ENCODE results near the gene MAD1L1.
"Not testable (repeated sequence)": the region's sequence is repeated elsewhere in the genome, so short reads cannot be mapped to it uniquely, and the experiment has no call there.

Gene MAD1L1

DNA sequence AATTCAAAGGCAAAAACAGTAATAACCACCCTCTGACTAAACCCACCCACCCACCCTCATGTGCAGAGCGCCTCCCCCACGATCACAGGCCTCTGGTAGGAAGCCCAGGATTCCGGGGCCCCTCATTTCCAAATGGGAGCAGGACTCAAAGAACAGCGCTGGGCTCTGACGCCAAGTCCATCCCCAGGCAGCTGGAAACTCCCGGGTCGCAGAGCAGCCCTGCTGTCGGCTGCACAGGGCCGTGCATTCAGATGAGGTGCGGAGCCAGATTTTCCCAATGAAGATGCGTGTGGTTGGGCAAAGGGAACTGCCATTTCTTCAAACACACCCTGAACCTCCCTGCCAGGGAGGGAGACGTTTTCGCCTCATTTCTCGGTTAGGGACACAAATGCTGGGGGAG, 152.3 kb downstream of the MAD1L1 start:
- no peak for DNase-seq

DNA sequence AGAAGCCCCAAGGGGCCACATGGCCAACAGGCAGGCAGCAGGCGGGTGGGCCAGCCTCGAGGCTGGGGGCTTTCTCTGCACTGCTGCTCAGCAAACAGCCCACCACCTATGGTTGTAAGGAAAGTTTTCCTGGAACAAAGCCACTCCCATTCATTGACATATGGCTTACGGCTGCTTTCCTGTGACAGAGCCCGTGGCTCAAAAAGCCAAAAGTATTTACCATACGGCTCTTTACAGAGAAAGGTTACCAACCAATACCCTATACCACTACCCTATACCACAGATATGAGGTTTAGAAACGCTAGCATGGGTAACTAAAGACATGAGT, 152.7 kb downstream of the MAD1L1 start:
- DNase-seq, result no peak

DNA sequence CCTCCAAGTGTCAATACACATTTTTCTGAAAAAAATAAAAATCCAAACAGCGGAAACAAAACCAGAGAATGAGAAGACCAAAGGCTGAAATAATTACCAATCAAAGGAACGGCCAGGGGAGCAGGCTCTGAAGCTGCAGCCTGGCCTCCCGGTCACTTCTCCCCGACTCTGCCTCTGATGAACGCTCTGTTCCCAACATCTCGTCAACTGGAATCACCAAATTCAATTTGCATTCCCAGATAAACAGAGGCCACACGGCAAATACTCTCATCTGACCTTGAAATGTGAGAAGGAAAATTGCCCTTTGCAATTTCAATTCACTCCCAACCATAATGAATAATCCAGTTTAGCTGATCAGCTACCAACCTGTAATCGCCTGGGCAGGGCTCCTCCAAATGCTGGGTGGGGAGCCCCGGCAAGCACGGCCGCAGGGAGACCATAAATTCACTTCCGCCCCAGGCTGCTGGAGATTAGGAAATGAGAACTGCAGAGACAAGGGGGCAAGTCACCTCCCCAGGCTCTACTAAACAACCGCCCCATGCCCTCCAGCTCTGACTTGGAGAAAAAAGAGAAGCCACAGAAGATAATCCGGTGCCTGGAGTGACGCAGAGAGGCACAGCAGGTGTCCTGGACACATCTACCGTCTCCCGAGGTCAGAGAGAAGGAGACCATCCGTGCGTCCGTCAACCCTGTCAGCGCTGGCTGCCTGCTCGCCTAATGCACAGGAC, 153.2 kb downstream of the MAD1L1 start:
- DNase-seq, result no peak

DNA sequence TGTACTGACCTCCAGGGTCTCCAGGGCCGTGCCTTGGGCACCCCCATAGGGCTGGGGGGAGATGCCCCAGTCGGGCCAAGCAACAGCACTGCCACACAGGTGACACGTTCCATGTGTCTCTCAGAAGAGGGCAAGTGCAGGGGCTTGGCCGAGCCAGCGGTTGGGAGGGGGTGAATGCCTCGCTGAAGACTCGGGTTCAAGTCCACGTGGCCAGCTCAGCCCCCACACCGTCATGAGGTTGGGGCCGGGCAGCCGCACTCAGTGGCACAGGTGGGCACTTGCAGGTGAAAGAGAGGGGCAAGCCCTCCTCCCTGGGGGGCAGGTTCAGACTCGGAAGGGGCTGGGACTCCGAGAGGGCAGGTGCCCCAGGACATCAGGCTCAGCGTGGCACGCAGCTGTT, 153.8 kb downstream of the MAD1L1 start:
- DNase-seq, result no peak

DNA sequence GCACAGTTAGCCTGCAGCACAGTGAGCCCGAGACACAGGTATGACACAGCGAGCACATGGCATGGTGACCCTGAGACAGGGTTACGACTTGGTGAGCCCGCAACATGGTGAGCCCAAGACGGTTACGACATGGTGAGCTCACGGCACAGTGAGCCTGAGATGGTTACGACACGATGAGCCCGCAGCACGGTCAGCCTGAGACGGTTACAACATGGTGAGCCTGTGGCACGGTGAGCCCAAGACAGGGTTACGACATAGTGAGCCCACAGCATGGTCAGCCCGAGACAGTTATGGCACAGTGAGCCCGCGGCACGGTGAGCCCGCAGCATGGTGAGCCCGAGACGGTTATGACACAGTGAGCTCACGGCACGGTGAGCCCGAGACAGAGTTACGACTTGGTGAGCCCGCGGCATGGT, 156.1 kb downstream of the MAD1L1 start:
- DNase-seq, result no peak

DNA sequence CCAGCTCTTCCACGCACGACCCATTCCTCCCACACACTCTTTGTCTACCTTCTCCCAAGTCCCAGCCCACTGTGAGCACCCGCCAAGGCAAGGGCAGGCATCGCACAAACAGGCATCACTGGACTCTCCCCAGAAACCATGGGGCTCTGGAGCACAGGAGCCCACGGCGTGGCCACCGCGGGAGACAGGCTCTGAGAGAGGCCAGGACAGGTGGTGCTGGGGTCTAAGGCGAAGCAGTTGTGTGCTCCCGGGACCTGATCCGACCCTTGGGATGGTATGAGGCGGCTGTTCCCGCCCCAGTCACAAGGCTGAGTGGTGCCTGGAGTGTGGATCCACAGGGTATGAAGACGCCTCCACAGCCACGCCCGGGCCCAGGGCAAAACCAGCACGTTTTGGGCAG, 156.9 kb downstream of the MAD1L1 start:
- DNase-seq, result no peak

DNA sequence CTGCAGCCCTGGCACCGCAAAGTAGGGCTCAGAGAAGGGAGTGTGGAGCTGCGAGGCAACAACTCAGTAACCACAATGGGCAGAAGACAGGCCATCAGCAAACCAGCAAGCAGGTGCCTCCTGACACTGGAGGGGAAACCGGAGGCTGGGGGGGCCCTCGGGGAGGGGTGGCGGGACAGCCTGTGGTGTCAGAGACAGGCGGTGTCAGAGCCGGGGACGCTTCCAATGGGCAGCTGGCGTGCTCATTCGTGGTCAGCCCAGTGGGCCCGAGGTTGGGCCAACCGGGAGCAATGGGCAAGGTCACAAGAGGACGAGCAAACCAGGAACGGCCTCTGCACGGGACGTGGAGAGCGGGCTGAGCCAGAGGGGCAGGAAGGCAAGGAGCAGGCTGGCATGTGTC, 158.1 kb downstream of the MAD1L1 start:
- DNase-seq, result no peak

DNA sequence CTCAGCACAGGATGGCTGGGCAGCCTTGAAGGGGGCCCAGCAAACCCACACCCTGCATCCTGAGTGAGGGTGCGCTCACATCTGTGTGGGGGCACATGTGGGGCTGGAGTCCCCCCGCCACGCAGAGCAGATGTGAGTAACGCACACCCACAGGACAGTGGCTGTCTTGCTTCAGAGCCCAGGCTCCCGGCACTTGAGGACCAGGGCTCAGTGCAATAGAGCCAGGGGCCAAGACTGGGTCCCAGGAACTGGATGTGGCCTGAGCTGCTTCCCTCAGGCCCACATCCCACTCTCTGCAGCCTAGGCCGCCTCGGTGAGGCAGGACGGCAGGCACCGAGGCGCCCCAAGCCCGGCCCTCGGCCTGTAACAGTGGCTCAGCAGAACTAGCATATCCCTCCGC, 159.9 kb downstream of the MAD1L1 start:
- no peak for DNase-seq

DNA sequence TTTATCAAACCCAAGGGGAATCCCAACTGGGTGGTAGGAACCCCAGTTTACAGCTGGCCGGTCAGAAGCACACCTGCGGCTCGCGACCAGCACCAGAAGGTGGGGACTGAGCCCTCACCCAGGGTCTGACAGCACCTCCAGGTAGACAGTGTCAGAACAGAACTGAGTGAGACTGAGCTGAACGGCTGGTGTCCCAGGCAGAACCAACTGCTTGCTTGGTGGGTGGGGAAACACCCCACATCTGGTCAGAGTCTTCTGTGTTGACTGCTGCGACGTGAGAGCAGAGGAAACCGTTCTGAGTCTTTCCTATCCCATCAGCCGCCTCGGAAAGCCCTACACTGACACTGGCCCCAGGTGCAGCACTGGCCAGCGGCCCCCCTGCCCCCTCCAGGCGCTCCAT, 160.7 kb downstream of the MAD1L1 start:
- no peak for DNase-seq

DNA sequence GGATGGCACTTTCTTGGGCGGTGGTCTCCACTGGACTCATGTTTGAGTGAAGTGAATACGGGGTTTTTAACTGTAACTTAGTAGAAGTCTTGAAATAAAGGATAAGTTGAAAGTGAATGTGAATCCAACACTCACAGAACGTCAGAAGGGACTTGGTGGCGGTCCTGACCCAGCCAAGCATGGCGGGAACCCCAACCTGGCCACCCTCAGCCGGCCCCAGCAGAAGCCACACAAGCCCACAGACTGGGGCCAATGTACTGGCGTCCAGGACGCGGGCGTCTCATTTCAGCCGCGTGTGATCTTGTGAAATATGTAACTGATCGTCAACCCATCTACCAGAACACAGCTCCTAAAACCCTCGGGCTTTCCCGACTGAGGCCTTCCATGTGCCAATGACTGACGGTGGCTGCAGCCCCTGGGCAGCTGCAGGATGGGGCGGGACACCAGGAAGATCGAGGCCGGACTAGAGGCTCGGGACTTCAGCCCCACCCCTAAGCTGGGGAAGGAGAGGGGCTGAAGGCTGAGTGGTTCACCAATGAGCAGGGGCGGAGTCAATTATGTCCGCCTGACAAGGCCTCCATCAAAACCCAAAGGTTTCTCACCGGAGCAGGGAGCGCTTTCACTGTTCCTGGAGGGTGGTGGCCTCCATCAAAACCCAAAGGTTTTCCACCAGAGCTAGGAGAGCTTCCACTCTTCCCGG, 161.5 kb downstream of the MAD1L1 start:
- DNase-seq, result no peak

DNA sequence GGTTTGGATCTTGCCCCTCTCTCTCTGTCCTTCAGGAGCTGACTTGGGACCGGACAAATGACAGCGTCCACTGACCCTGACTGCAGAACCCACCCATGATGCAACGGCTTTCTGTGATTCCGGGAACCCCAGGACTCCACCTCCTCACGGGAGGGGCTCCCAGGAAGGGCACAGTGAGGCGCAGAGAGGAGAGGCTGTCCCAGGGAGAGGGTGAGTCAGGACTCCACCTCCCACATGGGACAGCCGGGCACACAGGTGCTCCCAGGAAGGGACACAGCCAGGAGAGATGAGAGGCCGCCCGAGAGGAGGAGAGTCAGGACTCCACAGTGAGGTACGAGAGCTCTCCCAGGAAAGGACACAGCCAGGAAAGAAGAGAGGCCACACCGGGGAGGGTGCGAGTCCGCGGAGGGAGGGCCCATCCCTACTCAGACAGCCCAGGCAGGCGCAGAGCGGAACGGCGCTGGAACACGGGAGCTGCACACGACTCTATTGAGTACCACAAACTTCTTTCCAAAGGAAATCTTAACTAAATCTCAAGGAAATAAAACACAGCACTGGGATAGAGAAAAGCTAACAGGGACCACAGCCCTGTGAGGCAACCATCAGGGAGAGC, 162.5 kb downstream of the MAD1L1 start:
- no peak for DNase-seq

DNA sequence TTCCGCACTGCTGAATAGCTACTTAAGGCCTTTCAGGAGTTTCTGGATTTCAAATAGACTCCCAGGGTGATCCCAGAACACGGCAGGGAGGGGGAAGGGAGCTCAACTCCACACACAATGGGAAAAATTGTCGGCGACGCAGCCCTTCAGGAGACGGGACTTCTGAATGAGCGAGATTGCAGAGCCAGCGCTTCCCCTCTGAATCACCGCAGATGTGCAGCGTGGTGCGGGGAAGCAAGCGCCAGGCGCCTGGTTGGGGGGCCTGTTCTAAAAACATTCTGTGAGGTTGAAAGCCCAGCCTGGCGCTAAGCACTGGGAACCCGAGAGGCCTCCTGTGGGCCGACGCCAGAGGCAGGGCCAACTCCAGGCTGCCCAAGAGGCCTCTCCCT, 163.3 kb downstream of the MAD1L1 start:
- no peak for DNase-seq

DNA sequence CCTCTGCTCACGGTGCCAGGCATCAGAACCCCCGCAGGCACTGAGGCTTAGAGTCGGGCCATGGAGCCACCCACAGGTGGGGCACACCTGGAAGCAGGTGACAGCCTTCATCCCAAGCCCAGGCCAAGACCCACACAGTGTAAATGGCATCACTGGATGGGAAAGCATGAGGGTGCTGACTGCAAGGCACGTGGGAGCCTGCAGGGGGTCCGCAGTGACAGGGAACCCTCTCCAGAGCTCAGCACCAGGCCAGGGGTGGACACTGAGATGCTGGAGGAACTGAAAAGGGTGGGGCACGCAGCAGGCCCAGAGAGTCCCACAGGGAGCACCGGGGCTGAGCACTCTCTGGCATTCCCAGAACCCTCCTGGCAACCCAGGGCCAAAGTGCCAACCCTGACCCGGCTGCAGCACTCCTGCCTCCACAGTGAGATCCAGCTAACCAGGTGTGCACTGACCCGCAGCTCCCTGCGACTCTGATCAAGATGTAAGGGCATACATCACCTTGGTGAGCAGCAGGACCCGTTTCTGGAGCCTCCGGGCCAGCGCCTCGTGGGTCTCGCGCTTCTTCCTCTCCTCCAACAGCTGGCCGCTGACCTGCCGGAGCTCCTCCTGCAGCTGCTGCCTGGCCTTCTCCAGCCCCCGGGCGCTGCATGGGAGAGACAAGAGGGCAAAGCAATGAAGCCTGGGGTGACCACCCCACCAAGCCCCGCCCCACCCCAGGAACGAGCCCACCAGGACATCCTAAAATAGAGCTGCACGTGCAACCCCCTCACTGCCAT, 163.9 kb downstream of the MAD1L1 start:
- DNase-seq, result no peak

DNA sequence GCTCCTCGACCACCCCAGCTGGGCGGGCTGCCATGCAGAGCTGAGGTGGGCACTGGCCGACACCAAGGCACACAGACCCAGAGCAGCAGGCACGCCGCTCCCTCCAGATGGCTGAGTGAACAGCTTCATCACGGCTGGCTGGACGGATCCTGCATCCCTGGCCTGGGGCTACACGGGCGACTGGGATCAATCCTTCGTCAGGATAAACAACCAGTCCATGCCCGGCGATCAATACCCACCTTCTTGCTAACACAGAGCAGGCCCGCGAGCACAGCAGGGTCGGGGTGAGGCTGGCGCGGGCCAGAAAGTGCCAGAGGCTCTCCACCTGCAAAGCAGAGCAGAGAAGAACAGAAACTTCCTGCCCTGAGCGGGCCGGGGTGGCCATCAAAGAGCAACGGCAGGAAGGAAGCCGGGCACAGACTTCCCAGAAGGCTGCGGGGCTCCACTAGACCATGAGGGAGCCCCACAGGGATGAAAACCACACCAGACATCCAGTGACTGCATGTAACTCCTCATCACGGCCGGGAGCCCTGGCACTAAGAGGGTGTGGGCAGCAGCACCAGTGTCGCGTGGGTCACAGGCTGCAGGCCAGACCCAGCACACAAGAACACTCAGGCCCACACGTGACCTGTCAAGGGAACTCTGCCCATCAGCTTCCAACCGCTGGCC, 166.4 kb downstream of the MAD1L1 start:
- DNase-seq, result no peak

DNA sequence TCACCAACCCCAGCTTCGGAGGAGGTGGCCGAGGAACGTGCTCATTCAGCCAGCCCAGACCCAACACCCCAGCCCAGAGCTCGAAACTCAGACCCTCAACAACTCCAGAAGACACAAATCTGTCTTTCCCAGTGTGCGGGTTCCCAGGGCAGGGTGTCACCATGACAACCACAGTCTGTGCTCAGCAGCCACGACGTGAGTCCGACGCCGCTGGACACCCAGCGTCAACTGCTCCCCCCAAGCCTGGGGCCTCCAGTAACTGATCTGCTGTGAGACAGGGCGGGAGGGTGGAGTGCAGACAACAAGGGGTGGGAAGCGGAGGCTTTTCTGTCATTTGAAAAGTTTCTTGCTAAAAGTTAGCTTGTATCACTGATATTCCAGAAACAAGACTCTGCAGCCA, 167.2 kb downstream of the MAD1L1 start:
- no peak for DNase-seq

DNA sequence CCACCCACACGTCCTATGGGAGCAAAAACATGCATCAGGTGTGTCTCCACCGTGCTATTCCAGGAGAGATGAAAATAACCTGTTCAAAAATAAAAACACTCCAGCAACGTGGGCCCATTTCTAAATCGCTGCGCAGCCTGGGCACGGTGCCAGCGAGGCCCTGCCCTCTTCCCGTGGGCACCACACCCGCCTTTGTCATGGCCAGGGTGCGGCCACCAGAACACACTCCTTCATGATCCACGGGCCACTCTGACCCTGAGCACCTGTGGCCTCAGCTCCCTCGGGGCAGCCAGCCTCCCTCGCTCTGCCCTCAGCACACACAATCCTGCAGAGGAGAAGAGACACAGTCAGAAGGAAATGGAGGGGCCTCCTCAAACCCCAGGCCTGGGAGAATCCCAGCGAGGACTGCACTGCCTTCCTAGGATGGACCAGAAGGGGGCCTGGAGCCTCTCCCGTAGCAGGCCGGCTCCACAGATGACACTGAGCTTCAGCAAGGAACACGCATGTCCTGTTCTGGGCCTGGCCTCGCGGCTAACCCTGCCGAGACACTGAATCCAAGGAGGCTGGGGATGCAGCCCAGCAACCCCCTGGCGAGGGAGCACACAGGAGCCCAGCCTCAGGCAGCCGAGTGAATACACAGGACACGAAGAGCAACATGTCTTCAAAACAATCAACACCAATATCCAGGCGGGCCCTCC, 169.0 kb downstream of the MAD1L1 start:
- DNase-seq, result no peak

DNA sequence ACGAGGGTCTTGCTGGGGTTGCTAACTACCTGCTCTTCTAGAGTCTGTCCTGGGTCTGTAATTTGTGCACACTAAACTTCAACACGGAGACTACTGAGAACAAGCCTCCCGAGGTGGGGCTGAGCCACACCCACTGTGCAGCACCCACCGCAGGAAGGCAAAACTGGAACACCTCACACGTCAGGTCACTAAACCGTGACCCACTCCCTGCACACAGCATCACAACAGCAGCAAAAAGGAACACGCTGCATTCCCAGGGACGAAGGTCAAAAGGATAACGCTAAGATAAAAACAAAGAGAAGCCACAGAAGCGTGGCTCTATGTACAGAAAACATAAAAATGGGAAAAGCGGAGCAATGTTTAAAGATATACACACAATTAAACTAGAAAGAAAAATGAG, 170.1 kb downstream of the MAD1L1 start:
- DNase-seq, result no peak

DNA sequence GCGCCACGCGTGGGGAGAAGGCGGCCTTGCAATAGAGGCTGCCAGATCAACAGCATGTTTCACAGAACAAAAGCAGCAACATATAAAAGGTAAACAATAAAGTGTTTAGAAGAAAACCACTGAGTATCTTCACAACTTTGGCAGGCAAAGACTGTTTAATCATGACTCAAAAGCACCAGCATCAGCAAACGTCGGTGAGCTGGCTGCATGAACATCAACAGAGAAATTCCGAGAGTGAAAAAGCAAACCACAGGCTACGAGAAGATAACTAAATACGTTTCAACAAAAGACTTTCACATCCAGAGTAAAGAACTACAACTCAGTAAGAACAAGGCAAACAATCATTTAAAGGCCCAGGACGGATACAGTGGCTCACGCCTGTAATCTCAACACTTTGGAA, 172.0 kb downstream of the MAD1L1 start:
- DNase-seq, result no peak

DNA sequence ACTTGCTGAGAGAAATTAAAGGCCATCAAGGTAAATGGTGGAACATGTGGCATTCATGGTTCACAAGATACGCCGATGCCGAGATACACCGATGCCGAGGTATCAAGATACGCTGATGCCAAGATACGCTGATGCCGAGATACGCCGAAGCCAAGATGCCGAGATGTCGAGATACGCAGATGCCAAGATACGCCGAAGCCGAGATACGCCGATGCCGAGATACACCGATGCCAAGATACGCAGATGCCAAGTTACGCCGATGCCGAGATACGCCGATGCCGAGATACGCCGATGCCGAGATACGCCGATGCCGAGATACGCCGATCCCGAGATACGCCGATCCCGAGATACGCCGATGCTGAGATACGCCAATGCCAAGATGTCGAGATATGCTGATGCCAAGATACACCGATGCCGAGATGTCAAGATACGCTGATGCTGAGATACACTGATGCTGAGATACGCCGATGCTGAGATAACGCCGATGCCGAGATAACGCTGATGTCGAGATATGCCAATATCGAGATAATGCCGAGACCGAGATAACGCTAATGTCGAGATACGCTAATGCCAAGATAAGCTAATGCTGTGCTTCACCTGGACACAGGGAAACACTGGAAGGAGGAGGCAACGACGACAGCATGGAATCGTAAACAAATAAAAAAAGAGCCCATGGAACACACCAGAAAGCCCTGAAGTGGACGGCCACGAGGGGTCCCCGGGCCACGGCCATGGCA, 172.6 kb downstream of the MAD1L1 start:
- DNase-seq, result no peak

DNA sequence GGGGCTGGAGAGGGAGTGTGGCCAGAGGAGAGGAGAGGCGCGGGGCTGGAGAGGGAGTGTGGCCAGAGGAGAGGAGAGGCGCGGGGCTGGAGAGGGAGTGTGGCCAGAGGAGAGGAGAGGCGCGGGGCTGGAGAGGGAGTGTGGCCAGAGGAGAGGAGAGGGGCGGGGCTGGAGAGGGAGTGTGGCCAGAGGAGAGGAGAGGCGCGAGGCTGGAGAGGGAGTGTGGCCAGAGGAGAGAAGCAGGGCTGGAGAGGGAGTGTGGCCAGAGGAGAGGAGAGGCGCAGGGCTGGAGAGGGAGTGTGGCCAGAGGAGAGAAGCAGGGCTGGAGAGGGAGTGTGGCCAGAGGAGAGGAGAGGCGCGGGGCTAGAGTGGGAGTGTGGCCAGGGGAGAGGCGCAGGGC, 174.5 kb downstream of the MAD1L1 start:
- not testable (repeated sequence) for DNase-seq

DNA sequence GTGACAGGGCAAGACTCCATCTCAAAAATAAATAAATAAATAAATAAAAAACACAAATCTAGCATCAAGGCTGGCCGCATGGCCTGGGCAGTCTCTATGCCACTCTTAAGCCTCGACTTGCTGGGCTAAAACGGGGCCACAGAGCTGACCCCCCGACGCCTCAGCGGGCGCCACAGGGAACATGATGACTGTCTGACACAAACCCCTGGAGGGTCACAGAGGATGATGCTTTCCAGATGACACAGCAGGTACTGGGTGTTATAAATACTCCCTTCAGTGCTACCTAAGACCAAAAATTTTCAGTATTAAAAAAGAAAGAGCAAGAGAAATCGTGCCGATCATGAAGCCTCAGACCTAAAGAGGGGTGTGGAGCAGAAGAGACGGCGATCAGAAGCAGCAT, 176.8 kb downstream of the MAD1L1 start:
- DNase-seq, result no peak

DNA sequence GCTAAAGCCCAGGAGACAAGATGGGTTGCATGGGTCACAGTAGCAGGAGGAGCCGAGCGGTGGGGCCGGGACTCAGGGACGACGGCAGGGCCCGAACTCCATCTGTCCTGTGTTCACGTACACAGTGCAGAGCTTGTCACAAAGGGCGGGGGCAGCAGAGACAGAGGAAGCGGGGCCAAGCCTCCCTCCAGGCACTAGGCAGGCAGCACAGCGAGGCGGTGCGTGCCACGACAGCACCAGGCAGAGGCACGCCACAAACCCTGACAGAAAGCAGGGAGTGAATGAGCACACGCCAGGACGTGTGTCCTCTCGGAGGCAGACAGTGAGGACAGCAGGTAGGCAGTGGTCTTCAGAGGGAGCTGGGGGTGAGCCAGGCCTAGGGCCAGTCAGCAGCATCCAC, 177.8 kb downstream of the MAD1L1 start:
- DNase-seq, result no peak

All from cerebellar nuclear complex (tissue), 1 donor.